ENCODE results near the gene TOLLIP. TPM values are rescaled to one million over a fixed set of nuclear protein-coding genes. Genes with fewer than 3 reads are reported as not detected.
"Not testable (repeated sequence)": the region's sequence is repeated elsewhere in the genome, so short reads cannot be mapped to it uniquely, and the experiment has no call there.

The TOLLIP gene
- total RNA-seq, 5 donors from 2014 or later (not counting 1 experiment from before 2014, with no cell fraction given) = 44.4 to 54.1 (median 50.8) TPM

GRCh38 chr11:1348796-1349326 lies 39.4 kb upstream of the TOLLIP start:
- Histone ChIP-seq H3K9me3 (no peaks in the 10 kb centered on the region), H3K4me3 (ENCODE audit: control insufficient read depth in 1 of 2, extremely low read depth in 1 of 2, low read length in 1 of 2) (no peak overlapping the region), H3K27ac (ENCODE audit: low read length) (no peak overlapping the region), H3K4me1 (ENCODE audit: control insufficient read depth in 1 of 2, extremely low read depth in 1 of 2, insufficient read depth in 2 of 2, low read length in 2 of 2) (no peaks in the 10 kb centered on the region), H3K36me3 (ENCODE audit: control insufficient read depth in 2 of 2, extremely low read depth in 1 of 2, insufficient read depth in 1 of 2, low read length in 1 of 2) (no peaks in the 10 kb centered on the region), H3K27me3 (replicated peaks in 1 of 2; ENCODE audit: control insufficient read depth in 2 of 2, extremely low read depth in 1 of 2, insufficient read depth in 2 of 2, low read length in 1 of 2) (peaks cover 0 to 9% of the 10 kb centered on the region in 2 experiments)
- no peaks in the 10 kb centered on the region for H3K36me3 Mint-ChIP-seq
- ATAC-seq (replicated peaks in 1 of 4) (no peak), DNase-seq (no peak)
- 68% methylated on average over 17 of the region's 25 CpGs for WGBS (ENCODE audit: insufficient coverage)
- H3K9me3 Mint-ChIP-seq = no peaks in the 10 kb centered on the region
- CTCF ChIA-PET = no interaction called here
- H3K27ac Mint-ChIP-seq = no peak overlapping the region
- H3K4me1 Mint-ChIP-seq = no peaks in the 10 kb centered on the region
- POLR2A ChIA-PET = no interaction called here
- H3K27me3 Mint-ChIP-seq = no peaks in the 10 kb centered on the region
- H3K4me3 Mint-ChIP-seq = no peak overlapping the region

GRCh38 chr11:1348146-1348795 lies 38.8 kb upstream of the TOLLIP start:
- CTCF ChIA-PET = no interaction called here
- no peak overlapping the region for H3K27ac ChIP-seq (ENCODE audit: low read length)
- Mint-ChIP-seq H3K4me3 (no peak overlapping the region), H3K4me1 (peaks cover 0 to 2% (median 0%) of the 10 kb centered on the region in 3 donors), H3K27me3 (no peaks in the 10 kb centered on the region), H3K36me3 (no peaks in the 10 kb centered on the region), H3K9me3 (no peaks in the 10 kb centered on the region), H3K27ac (no peak overlapping the region)
- H3K36me3 ChIP-seq (ENCODE audit: control insufficient read depth in 2 of 2, extremely low read depth in 1 of 2, insufficient read depth in 1 of 2, low read length in 1 of 2) = no peaks in the 10 kb centered on the region
- POLR2A ChIA-PET = no interaction called here
- 92% methylated on average over 11 of the region's 14 CpGs for WGBS (ENCODE audit: insufficient coverage)
- no peaks in the 10 kb centered on the region for H3K9me3 ChIP-seq
- DNase-seq (no peak), ATAC-seq (replicated peaks in 1 of 4) (no peak)
- H3K27me3 ChIP-seq (replicated peaks in 1 of 2; ENCODE audit: control insufficient read depth in 2 of 2, extremely low read depth in 1 of 2, insufficient read depth in 2 of 2, low read length in 1 of 2) = peaks cover 0 to 3% of the 10 kb centered on the region in 2 experiments
- H3K4me1 ChIP-seq (ENCODE audit: control insufficient read depth in 1 of 2, extremely low read depth in 1 of 2, insufficient read depth in 2 of 2, low read length in 2 of 2) = no peaks in the 10 kb centered on the region
- no peak overlapping the region for H3K4me3 ChIP-seq (ENCODE audit: control insufficient read depth in 1 of 2, extremely low read depth in 1 of 2, low read length in 1 of 2)

GRCh38 chr11:1347411-1347999 lies 38.1 kb upstream of the TOLLIP start:
- DNase-seq; H3K4me1 ChIP-seq (ENCODE audit: control insufficient read depth in 1 of 2, extremely low read depth in 1 of 2, insufficient read depth in 2 of 2, low read length in 2 of 2); H3K4me3 Mint-ChIP-seq; CTCF ChIA-PET; H3K27ac ChIP-seq (ENCODE audit: low read length); ATAC-seq (replicated peaks in 1 of 4); H3K9me3 Mint-ChIP-seq; H3K9me3 ChIP-seq; H3K27ac Mint-ChIP-seq; H3K36me3 ChIP-seq (ENCODE audit: control insufficient read depth in 2 of 2, extremely low read depth in 1 of 2, insufficient read depth in 1 of 2, low read length in 1 of 2); H3K27me3 Mint-ChIP-seq; POLR2A ChIA-PET; H3K36me3 Mint-ChIP-seq; H3K4me1 Mint-ChIP-seq; H3K27me3 ChIP-seq (replicated peaks in 1 of 2; ENCODE audit: control insufficient read depth in 2 of 2, extremely low read depth in 1 of 2, insufficient read depth in 2 of 2, low read length in 1 of 2); H3K4me3 ChIP-seq (ENCODE audit: control insufficient read depth in 1 of 2, extremely low read depth in 1 of 2, low read length in 1 of 2): not testable (repeated sequence)
- 90% methylated on average over 13 of the region's 18 CpGs for WGBS (ENCODE audit: insufficient coverage)

GRCh38 chr11:1346669-1347390 lies 37.4 kb upstream of the TOLLIP start:
- no peak for DNase-seq
- no peaks in the 10 kb centered on the region for H3K9me3 ChIP-seq
- H3K27ac Mint-ChIP-seq = no peak overlapping the region
- no peak for ATAC-seq (replicated peaks in 1 of 4)
- H3K36me3 Mint-ChIP-seq = no peaks in the 10 kb centered on the region
- no peak overlapping the region for H3K27ac ChIP-seq (ENCODE audit: low read length)
- no peaks in the 10 kb centered on the region for H3K36me3 ChIP-seq (ENCODE audit: control insufficient read depth in 2 of 2, extremely low read depth in 1 of 2, insufficient read depth in 1 of 2, low read length in 1 of 2)
- WGBS (ENCODE audit: insufficient coverage) = 89% methylated on average over 21 of the region's 28 CpGs
- H3K9me3 Mint-ChIP-seq = no peaks in the 10 kb centered on the region
- peaks cover 0 to 2% (median 0%) of the 10 kb centered on the region in 3 donors for H3K4me1 Mint-ChIP-seq
- no peak overlapping the region for H3K4me3 Mint-ChIP-seq
- H3K4me1 ChIP-seq (ENCODE audit: control insufficient read depth in 1 of 2, extremely low read depth in 1 of 2, insufficient read depth in 2 of 2, low read length in 2 of 2) = no peaks in the 10 kb centered on the region
- H3K27me3 Mint-ChIP-seq = no peaks in the 10 kb centered on the region
- no peak overlapping the region for H3K4me3 ChIP-seq (ENCODE audit: control insufficient read depth in 1 of 2, extremely low read depth in 1 of 2, low read length in 1 of 2)
- ChIA-PET POLR2A (no interaction called here), CTCF (interaction anchor here in 1 of 2 donors (0.5 kb wide), 1 partner anchor 39 kb away, joined by 3 read pairs; no protein-coding TSS in a partner anchor)
- no peaks in the 10 kb centered on the region for H3K27me3 ChIP-seq (replicated peaks in 1 of 2; ENCODE audit: control insufficient read depth in 2 of 2, extremely low read depth in 1 of 2, insufficient read depth in 2 of 2, low read length in 1 of 2)

GRCh38 chr11:1345737-1346513 lies 36.5 kb upstream of the TOLLIP start:
- H3K27me3 Mint-ChIP-seq = no peaks in the 10 kb centered on the region
- ChIA-PET POLR2A (no interaction called here), CTCF (no interaction called here)
- H3K36me3 Mint-ChIP-seq = no peaks in the 10 kb centered on the region
- ATAC-seq (replicated peaks in 1 of 4) (peak in 1 of 4 experiments; percentile 39), DNase-seq (no peak)
- Histone ChIP-seq H3K9me3 (no peaks in the 10 kb centered on the region), H3K4me3 (ENCODE audit: control insufficient read depth in 1 of 2, extremely low read depth in 1 of 2, low read length in 1 of 2) (no peak overlapping the region), H3K27ac (ENCODE audit: low read length) (no peak overlapping the region), H3K4me1 (ENCODE audit: control insufficient read depth in 1 of 2, extremely low read depth in 1 of 2, insufficient read depth in 2 of 2, low read length in 2 of 2) (no peaks in the 10 kb centered on the region), H3K36me3 (ENCODE audit: control insufficient read depth in 2 of 2, extremely low read depth in 1 of 2, insufficient read depth in 1 of 2, low read length in 1 of 2) (no peaks in the 10 kb centered on the region), H3K27me3 (replicated peaks in 1 of 2; ENCODE audit: control insufficient read depth in 2 of 2, extremely low read depth in 1 of 2, insufficient read depth in 2 of 2, low read length in 1 of 2) (no peaks in the 10 kb centered on the region)
- H3K4me1 Mint-ChIP-seq = peaks cover 0 to 2% (median 0%) of the 10 kb centered on the region in 3 donors
- no peak overlapping the region for H3K27ac Mint-ChIP-seq
- no peaks in the 10 kb centered on the region for H3K9me3 Mint-ChIP-seq
- 83% methylated on average over 23 of the region's 28 CpGs for WGBS (ENCODE audit: insufficient coverage)
- no peak overlapping the region for H3K4me3 Mint-ChIP-seq

GRCh38 chr11:1344056-1344635 lies 34.7 kb upstream of the TOLLIP start:
- WGBS (ENCODE audit: insufficient coverage) = 85% methylated on average over 26 of the region's 26 CpGs
- H3K4me3 ChIP-seq (ENCODE audit: control insufficient read depth in 1 of 2, extremely low read depth in 1 of 2, low read length in 1 of 2) = no peak overlapping the region
- H3K27me3 Mint-ChIP-seq = no peaks in the 10 kb centered on the region
- DNase-seq = no peak
- no peak overlapping the region for H3K4me3 Mint-ChIP-seq
- POLR2A ChIA-PET = no interaction called here
- CTCF ChIA-PET = no interaction called here
- peaks cover 0 to 2% (median 0%) of the 10 kb centered on the region in 3 donors for H3K4me1 Mint-ChIP-seq
- H3K27ac ChIP-seq (ENCODE audit: low read length) = no peak overlapping the region
- H3K9me3 ChIP-seq = no peaks in the 10 kb centered on the region
- ATAC-seq (replicated peaks in 1 of 4) = no peak
- no peaks in the 10 kb centered on the region for H3K36me3 ChIP-seq (ENCODE audit: control insufficient read depth in 2 of 2, extremely low read depth in 1 of 2, insufficient read depth in 1 of 2, low read length in 1 of 2)
- no peaks in the 10 kb centered on the region for H3K4me1 ChIP-seq (ENCODE audit: control insufficient read depth in 1 of 2, extremely low read depth in 1 of 2, insufficient read depth in 2 of 2, low read length in 2 of 2)
- no peaks in the 10 kb centered on the region for H3K27me3 ChIP-seq (replicated peaks in 1 of 2; ENCODE audit: control insufficient read depth in 2 of 2, extremely low read depth in 1 of 2, insufficient read depth in 2 of 2, low read length in 1 of 2)
- H3K9me3 Mint-ChIP-seq = no peaks in the 10 kb centered on the region
- no peaks in the 10 kb centered on the region for H3K36me3 Mint-ChIP-seq
- no peak overlapping the region for H3K27ac Mint-ChIP-seq

Data from T-cell (primary cell).